Astrocyte of the cerebellum (primary cell): ENCODE results near the gene NDE1.

ENCODE experiments used
- DNase-seq: peaks from one replicate; pipeline ENCODE4 v3.0.0-alpha.2; 2011; ENCODE audit warnings: low read depth
- H3K4me3 ChIP-seq: 2 replicates; pipeline ENCODE4 v1.5.1; 2011; ENCODE audit warnings: mild to moderate bottlenecking, low read depth, low read length, moderate library complexity
- in situ Hi-C: cut with HindIII; loops from 2 replicates; pipeline ENCODE4 v1.10.0; 2017; ENCODE audit warnings: low sequenced_read_pairs
- TF ChIP-seq, protein P1 (sequence below): IDR thresholded peaks from 2 replicates; pipeline ENCODE4 v1.5.1; 2012; ENCODE audit warnings: low read length, low read depth, moderate library complexity, mild to moderate bottlenecking; ENCODE audit errors: missing control alignments

NDE1 gene

DNA sequence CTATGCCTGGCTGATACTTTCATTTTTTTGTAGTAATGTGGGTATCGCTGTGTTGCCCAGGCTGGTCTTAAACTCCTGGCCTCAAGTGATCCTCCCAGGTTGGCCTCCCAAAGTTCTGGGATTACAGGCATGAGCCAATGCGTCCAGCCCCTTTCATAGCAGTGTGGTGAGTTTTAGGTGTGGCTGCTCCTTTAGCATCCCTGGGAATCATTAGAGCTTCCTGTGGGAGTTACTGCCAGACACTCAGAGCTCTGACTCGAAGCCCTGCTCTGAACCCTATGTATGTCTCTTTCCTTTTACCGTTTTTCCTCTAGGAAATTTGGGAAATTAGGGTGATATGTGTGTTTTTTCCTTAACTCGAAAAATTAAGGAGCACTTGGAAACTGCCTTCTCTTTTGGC is 44.5 kb downstream of the NDE1 start:
- H3K4me3 ChIP-seq, result no peak overlapping the region
- in situ Hi-C loops, result no loop called here
- TF ChIP-seq, protein P1, sequence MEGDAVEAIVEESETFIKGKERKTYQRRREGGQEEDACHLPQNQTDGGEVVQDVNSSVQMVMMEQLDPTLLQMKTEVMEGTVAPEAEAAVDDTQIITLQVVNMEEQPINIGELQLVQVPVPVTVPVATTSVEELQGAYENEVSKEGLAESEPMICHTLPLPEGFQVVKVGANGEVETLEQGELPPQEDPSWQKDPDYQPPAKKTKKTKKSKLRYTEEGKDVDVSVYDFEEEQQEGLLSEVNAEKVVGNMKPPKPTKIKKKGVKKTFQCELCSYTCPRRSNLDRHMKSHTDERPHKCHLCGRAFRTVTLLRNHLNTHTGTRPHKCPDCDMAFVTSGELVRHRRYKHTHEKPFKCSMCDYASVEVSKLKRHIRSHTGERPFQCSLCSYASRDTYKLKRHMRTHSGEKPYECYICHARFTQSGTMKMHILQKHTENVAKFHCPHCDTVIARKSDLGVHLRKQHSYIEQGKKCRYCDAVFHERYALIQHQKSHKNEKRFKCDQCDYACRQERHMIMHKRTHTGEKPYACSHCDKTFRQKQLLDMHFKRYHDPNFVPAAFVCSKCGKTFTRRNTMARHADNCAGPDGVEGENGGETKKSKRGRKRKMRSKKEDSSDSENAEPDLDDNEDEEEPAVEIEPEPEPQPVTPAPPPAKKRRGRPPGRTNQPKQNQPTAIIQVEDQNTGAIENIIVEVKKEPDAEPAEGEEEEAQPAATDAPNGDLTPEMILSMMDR, result no peak
- DNase-seq, result no peak

DNA sequence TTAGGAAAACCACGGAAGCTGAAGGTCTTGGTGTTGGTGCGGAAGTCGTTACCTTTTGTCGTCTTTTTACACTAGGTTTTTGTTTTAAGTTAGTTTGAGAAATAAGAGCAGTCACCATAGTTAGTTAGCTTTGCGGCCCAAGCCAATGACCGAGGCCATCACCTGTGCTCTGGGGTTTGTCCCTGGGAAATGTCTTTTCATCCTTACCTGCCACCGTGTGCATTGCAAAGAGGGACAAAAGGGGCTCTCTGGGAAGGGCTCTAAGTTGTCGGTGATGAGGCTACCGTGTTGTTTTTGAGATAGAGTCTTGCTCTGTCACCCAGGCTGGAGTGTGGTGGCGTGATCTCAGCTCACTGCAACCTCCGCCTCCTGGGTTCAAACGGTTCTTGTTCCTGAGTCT is 49.8 kb downstream of the NDE1 start:
- TF ChIP-seq, protein P1, result no peak
- no peak for DNase-seq
- in situ Hi-C loops, result no loop called here
- no peak overlapping the region for H3K4me3 ChIP-seq

DNA sequence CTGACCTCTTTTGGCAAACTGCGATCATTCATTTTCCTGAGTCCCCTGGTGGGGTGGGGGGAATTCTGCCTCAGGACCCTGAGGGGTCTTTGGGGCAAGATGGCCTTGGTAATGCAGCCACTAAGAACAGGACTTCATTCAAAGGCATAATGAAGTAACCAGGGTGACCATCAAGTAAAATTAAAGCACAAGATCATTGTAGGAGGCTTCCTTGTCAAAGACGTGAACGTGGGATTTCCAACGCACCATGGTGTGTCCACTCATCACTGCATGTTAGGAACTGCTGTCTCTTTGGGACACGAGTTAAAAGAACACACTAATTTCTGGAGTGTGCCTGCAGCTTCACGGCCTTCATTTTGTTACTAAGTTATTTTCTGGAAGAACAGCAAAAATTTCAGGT is 51.3 kb downstream of the NDE1 start:
- in situ Hi-C loops, result no loop called here
- TF ChIP-seq, protein P1, result no peak
- DNase-seq, result no peak
- no peak overlapping the region for H3K4me3 ChIP-seq

DNA sequence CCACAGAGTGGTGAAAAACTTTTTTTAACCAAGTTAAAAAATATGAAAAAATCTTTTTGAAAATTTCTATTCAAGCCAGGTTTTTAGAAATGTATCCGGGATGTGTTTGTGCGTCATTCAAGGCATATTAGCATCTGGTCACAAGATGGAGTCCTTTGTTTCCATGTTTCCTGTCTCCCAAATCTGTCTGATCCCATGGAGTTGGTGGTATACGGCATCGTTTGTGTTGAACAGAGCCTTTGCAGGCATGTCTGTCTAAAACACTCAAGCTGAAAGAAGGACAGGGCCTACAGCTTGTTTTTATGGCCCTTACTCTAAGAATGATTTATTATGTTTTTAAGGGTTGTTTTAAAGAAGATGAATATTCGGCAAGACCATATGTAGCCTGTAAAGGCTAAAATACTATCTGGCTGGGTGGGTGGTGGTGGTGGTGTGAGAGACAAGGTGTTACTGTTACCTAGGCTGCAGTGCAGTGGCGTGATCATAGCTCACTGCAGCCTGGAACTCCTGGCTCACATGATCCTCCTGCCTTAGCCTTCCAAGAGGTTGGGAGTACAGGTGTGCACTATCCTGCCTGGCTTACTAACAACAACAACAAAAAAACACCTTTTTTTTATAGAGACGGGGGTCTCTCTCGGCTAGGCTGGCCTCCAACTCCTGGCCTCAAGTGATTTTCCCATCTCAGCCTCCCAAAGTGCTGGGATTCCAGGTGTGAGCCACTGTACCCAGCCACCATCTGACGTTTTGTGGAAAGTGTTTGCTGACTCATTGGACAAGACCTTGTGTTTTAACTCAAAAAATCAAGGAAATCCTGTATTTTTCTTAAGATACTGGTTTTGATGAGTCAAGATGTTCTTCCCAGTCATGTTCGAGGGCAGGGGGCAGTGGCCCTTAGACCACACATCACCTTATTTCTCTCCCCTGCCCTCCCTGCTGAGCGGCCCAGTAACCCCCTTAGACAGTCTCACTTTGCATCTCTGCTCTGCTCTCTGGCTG is 52.2 kb downstream of the NDE1 start:
- DNase-seq, result no peak

DNA sequence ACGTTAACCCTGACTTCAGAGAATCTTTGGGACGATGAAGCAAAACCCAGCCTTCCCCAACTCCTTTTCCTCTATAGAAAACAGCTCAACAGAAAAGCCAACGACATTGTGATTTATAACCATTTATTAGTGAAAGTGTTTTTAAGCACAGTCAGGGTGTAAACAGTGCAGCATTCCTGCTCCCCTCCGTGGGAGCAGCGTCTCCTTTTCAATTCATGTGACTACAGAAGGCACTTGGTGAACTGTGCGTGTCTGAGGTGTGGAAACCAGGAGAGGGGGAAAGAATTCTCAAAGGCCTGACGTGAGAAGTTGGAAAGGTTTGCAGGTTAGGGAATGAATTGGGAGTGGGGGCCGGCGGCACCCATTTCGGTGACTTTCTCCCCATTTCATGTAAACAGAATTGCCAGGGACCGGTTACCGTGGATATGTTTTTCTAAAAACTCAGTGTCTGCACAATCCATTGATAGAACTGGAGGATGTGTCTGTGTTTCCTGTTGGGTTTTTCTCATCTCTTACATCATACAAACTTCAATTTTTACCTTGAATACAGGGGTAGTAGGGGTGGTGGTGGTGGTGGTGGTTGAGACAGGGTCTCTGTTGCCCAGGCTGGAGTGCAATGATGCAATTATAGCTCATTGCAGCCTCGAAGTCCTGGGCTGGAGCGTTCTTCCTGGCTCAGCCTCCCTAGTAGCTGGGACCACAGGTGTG is 53.1 kb downstream of the NDE1 start:
- H3K4me3 ChIP-seq, result no peak overlapping the region
- TF ChIP-seq, protein P1, result no peak
- in situ Hi-C loops, result no loop called here
- no peak for DNase-seq

More for the DNA sequence above, 52.2 kb downstream of the NDE1 start:
- in situ Hi-C loops, result no loop called here
- H3K4me3 ChIP-seq, result no peak overlapping the region
- TF ChIP-seq, protein P1, result no peak

DNA sequence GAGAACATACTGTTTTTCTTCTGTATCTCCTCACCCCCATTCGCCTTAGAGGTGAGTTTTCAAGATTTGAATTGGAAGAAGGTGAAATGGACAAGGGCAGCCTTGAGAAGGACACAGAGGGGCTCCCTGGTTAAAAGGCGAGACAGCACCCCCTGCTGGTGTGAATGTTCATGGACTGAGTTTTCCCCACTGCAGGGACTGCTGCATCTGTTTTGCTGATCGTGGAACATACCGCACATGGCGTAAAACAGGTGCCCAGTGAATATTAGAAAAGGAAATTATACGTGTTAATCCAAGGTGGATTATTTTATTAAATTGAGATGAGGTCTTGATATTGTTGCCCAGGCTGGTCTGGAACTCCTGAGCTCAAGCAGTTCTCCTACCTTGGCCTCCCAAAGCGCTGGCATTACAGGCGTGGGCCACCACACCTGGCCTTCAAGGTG is 54.5 kb downstream of the NDE1 start:
- in situ Hi-C loops, result no loop called here

More for the DNA sequence above, 54.5 kb downstream of the NDE1 start:
- TF ChIP-seq, protein P1, result peak; percentile 78
- H3K4me3 ChIP-seq, result no peak overlapping the region
- DNase-seq, result peak; percentile 48
